Caco-2 (cell line): Measurements from ENCODE around the gene TRIM66. TPM values are rescaled to one million over a fixed set of nuclear protein-coding genes. Genes with fewer than 3 reads are reported as not detected.

Experiments
- BruUV-seq: library from RNA; stranded (reverse); fragments of 400-500 nt; replicated peaks from 2 replicates; lab custom pipeline; 2021; lab: Mats Ljungman, UMichigan
- CTCF ChIA-PET: fragments of 300-600 bp; sonication (Branson Sonifier 250); formaldehyde crosslinking; loops from one replicate; lab custom pipeline; 2022; ENCODE audit warnings: antibody characterized with exemption; lab: Charles Lee
- POLR2A ChIA-PET: fragments of 300-600 bp; sonication (Branson Sonifier 250); formaldehyde crosslinking; loops from one replicate; lab custom pipeline; 2022; ENCODE audit warnings: antibody characterized with exemption; lab: Charles Lee
- DNase-seq, 2 experiments: peaks; one replicate each; pipeline versions ENCODE4 v3.0.0 to v3.0.0-alpha.2; 2020 to 2022
- H3K27me3 ChIP-seq: replicated peaks from 2 replicates; pipeline ENCODE4 v1.6.0; 2011; ENCODE audit warnings: low read length; ENCODE audit not compliant: control insufficient read depth, insufficient read depth
- H3K36me3 ChIP-seq: 2 replicates; pipeline ENCODE4 v1.5.1; 2011; ENCODE audit warnings: low read length; ENCODE audit not compliant: control insufficient read depth, insufficient read depth
- H3K4me1 ChIP-seq: fragments of 250-450 bp; sonication (Bioruptor Pico); 2 replicates; pipeline ENCODE4 v1.5.1; 2020; ENCODE audit warnings: mild to moderate bottlenecking
- H3K4me3 ChIP-seq: 2 replicates; pipeline ENCODE4 v1.5.1; 2011; ENCODE audit warnings: low read depth, mild to moderate bottlenecking, control low read depth, low read length
- H3K9me3 ChIP-seq: fragments of 250-450 bp; sonication (Bioruptor Pico); 2 replicates; pipeline ENCODE4 v1.5.1; 2020; ENCODE audit warnings: mild to moderate bottlenecking, moderate library complexity
- H3K27ac Mint-ChIP-seq: one replicate; pipeline ENCODE4 v1.8.0; 2022; ENCODE audit warnings: mixed read lengths; ENCODE audit not compliant: unreplicated experiment
- H3K27me3 Mint-ChIP-seq: one replicate; pipeline ENCODE4 v1.8.0; 2022; ENCODE audit warnings: mixed read lengths; ENCODE audit not compliant: insufficient read depth, unreplicated experiment
- H3K36me3 Mint-ChIP-seq: one replicate; pipeline ENCODE4 v1.8.0; 2022; ENCODE audit warnings: mild to moderate bottlenecking, mixed read lengths; ENCODE audit not compliant: insufficient read depth, unreplicated experiment
- H3K4me1 Mint-ChIP-seq: one replicate; pipeline ENCODE4 v1.8.0; 2022; ENCODE audit warnings: low read depth, mixed read lengths; ENCODE audit not compliant: unreplicated experiment
- H3K4me3 Mint-ChIP-seq: one replicate; pipeline ENCODE4 v1.8.0; 2022; ENCODE audit warnings: mild to moderate bottlenecking, moderate library complexity, mixed read lengths; ENCODE audit not compliant: unreplicated experiment
- H3K9me3 Mint-ChIP-seq: one replicate; pipeline ENCODE4 v1.8.0; 2022; ENCODE audit warnings: mixed read lengths; ENCODE audit not compliant: unreplicated experiment
- intact Hi-C: fragments of 100-400 bp; cut with micrococcal nuclease; formaldehyde crosslinking; loops from one replicate; pipeline ENCODE4 v1.10.0; 2022; ENCODE audit not compliant: unreplicated experiment
- total RNA-seq: library from RNA; stranded (reverse); gene quantifications from 2 replicates; pipeline ENCODE4 v1.2.3, GENCODE V29; 2022
- TF ChIP-seq, protein P1 (sequence below), 2 experiments: fragments of 200-600 bp in 1 of 2; IDR thresholded peaks; 1 replicate in 1 of 2; 2 replicates in 1 of 2; pipeline versions ENCODE4 v1.5.1 to v1.8.0; 2011 to 2022; ENCODE audit warnings: antibody characterized with exemption in 1 of 2, control low read depth in 1 of 2, inconsistent platforms in 1 of 2, low read depth in 1 of 2, low read length in 1 of 2, mild to moderate bottlenecking in 1 of 2, moderate library complexity in 1 of 2; ENCODE audit not compliant: insufficient read depth in 1 of 2, severe bottlenecking in 1 of 2, unreplicated experiment in 1 of 2

Gene TRIM66
- total RNA-seq, 1 experiment from 2014 or later: 18.4 TPM

DNA sequence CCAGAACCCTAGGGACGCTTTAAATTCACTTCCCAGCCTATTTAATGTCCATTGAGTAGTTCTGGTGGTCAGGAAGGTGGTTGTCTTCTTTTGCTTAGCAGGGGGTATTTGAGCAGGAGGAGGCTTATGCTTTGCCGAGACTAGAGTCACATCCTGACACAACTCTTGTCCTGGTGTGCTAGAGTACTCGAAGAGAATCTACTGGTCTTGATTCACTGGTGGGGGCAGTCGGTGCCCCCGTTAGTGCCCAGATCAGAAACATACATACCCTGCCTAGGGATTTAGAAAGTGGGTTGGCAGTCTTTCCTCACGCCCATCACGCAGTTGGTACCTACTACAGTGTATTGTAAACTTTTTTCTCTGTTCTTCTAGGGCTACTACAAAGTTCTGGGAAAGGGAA lies 2.8 kb upstream of the TRIM66 start:
- ChIA-PET POLR2A (interaction anchor here (0.6 kb wide), 1 partner anchor 547 kb away, joined by 3 read pairs; no protein-coding TSS in a partner anchor), CTCF (no interaction called here)
- Mint-ChIP-seq H3K9me3 (peaks cover 8% of the 10 kb centered on the region), H3K27me3 (no peaks in the 10 kb centered on the region), H3K4me3 (peak overlapping the region; percentile 92), H3K36me3 (peaks cover 90% of the 10 kb centered on the region), H3K27ac (peak overlapping the region; percentile 18), H3K4me1 (peaks cover 40% of the 10 kb centered on the region)
- BruUV-seq: no TSS peak
- intact Hi-C loops: loop anchor here (5.0 kb wide), 1 partner anchor 227 kb away; the partner anchor contains the start of gene AKIP1
- H3K27me3 ChIP-seq: no peaks in the 10 kb centered on the region
- TF ChIP-seq, protein P1, sequence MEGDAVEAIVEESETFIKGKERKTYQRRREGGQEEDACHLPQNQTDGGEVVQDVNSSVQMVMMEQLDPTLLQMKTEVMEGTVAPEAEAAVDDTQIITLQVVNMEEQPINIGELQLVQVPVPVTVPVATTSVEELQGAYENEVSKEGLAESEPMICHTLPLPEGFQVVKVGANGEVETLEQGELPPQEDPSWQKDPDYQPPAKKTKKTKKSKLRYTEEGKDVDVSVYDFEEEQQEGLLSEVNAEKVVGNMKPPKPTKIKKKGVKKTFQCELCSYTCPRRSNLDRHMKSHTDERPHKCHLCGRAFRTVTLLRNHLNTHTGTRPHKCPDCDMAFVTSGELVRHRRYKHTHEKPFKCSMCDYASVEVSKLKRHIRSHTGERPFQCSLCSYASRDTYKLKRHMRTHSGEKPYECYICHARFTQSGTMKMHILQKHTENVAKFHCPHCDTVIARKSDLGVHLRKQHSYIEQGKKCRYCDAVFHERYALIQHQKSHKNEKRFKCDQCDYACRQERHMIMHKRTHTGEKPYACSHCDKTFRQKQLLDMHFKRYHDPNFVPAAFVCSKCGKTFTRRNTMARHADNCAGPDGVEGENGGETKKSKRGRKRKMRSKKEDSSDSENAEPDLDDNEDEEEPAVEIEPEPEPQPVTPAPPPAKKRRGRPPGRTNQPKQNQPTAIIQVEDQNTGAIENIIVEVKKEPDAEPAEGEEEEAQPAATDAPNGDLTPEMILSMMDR (IDR thresholded peaks at IDR 0.05; ENCODE audit: insufficient read depth in 1 of 2, low read depth in 1 of 2, low read length in 1 of 2, severe bottlenecking in 1 of 2, unreplicated experiment in 1 of 2): no peak
- H3K36me3 ChIP-seq: peaks cover 7% of the 10 kb centered on the region
- H3K4me1 ChIP-seq: peaks cover 39% of the 10 kb centered on the region
- H3K9me3 ChIP-seq: no peaks in the 10 kb centered on the region
- DNase-seq: no peak
- no peak overlapping the region for H3K4me3 ChIP-seq

DNA sequence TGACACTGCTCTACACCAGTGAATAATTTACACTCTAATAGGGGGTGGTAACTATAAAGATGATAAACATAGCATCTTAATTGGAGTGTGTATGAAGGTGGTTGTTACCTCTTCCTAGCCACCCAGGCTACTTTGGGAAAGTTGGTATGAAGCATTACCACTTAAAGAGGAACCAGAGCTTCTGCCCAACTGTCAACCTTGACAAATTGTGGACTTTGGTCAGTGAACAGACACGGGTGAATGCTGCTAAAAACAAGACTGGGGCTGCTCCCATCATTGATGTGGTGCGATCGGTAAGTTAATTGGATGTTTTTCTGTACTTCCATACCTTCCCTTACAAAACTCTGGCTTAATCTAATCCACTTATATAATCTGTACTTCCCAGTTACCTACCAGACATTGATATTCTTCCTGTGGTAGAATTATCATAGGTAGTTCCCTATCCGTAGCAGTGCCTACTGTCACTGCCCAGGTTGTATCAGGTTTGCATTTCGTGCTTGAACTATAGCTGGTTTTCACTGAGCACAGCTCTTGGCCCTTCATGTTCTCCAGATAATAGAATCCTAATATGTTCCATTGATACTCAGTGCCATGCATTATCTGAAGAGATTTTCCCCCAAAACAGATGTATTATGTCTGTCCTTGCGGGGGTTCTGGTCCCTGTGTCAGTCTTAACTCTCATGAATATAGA lies 2.3 kb upstream of the TRIM66 start:
- BruUV-seq: no TSS peak
- TF ChIP-seq, protein P1 (IDR thresholded peaks at IDR 0.05; ENCODE audit: insufficient read depth in 1 of 2, low read depth in 1 of 2, low read length in 1 of 2, severe bottlenecking in 1 of 2, unreplicated experiment in 1 of 2): no peak
- no peak overlapping the region for H3K4me3 ChIP-seq
- ChIA-PET CTCF (no interaction called here), POLR2A (interaction anchor here (0.6 kb wide), 1 partner anchor 547 kb away, joined by 3 read pairs; no protein-coding TSS in a partner anchor)
- H3K36me3 ChIP-seq: peaks cover 7% of the 10 kb centered on the region
- H3K9me3 Mint-ChIP-seq: peaks cover 13% of the 10 kb centered on the region
- H3K27me3 ChIP-seq: no peaks in the 10 kb centered on the region
- H3K36me3 Mint-ChIP-seq: peaks cover 90% of the 10 kb centered on the region
- H3K9me3 ChIP-seq: no peaks in the 10 kb centered on the region
- H3K4me1 ChIP-seq: peaks cover 37% of the 10 kb centered on the region
- H3K4me1 Mint-ChIP-seq: peaks cover 40% of the 10 kb centered on the region
- H3K27ac Mint-ChIP-seq: peak overlapping the region; percentile 18
- H3K4me3 Mint-ChIP-seq: peak overlapping the region; percentile 92
- no peak for DNase-seq
- intact Hi-C loops: loop anchor here (5.0 kb wide), 1 partner anchor 228 kb away; the partner anchor contains the start of gene AKIP1
- H3K27me3 Mint-ChIP-seq: no peaks in the 10 kb centered on the region

DNA sequence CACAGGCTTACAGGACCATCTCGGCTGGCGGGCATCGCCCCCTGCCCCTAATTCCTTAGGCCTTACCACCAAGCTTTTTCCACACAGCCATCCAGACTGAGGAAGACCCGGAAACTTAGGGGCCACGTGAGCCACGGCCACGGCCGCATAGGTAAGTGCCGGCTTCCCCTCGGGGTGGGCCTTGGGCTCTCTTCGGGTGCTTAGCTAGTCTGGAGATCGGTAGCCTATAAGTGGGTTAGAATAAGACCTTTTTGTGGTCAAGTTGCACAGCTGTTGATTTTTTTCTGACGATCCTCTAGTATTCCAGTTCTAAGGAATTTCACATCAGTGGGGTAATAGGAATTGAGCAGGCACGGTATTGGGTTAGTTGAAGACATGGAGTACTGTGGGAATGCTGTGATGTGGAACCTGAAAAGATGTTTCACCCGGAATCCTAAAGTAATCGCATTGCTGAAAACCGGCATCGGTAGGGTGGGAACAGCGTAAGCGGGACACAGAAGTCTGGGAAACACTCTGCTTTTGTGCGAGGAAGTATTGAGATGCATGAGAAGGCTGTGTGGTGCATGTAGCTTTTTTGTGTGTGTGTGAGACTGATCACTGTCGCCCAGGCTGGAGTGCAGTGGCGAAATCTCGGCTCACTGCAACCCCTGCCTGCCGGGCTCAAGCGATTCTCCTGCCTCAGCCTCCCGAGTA lies 796 bp upstream of the TRIM66 start:
- peak overlapping the region; percentile 78 for H3K4me3 ChIP-seq
- POLR2A ChIA-PET: interaction anchor here (0.6 to 1.4 kb wide), 3 partner anchors 187 to 824 kb away, joined by 5 to 9 read pairs (median 6); no protein-coding TSS in a partner anchor
- peak overlapping the region; percentile 92 for H3K4me3 Mint-ChIP-seq
- peaks cover 7% of the 10 kb centered on the region for H3K36me3 ChIP-seq
- no peaks in the 10 kb centered on the region for H3K9me3 ChIP-seq
- peaks cover 34% of the 10 kb centered on the region for H3K4me1 ChIP-seq
- intact Hi-C loops: no loop called here
- no peaks in the 10 kb centered on the region for H3K27me3 ChIP-seq
- CTCF ChIA-PET: interaction anchor here (0.5 to 1.6 kb wide), 2 partner anchors 10 to 15 kb away, joined by 3 to 5 read pairs; no protein-coding TSS in a partner anchor
- H3K4me1 Mint-ChIP-seq: peaks cover 38% of the 10 kb centered on the region
- peaks cover 77% of the 10 kb centered on the region for H3K36me3 Mint-ChIP-seq
- H3K27ac Mint-ChIP-seq: peak overlapping the region; percentile 76
- H3K9me3 Mint-ChIP-seq: peaks cover 13% of the 10 kb centered on the region
- BruUV-seq: TSS peak; percentile 43
- TF ChIP-seq, protein P1 (IDR thresholded peaks at IDR 0.05; ENCODE audit: insufficient read depth in 1 of 2, low read depth in 1 of 2, low read length in 1 of 2, severe bottlenecking in 1 of 2, unreplicated experiment in 1 of 2): no peak
- DNase-seq: no peak
- H3K27me3 Mint-ChIP-seq: no peaks in the 10 kb centered on the region
